Fibroblast of skin of back (primary cell): ENCODE results near the gene MOCOS.

Source experiments
- DNase-seq: peaks from one replicate; pipeline ENCODE4 v3.0.0-alpha.2; 2013

MOCOS gene

GRCh38 chr18:36274083-36274715, 86.9 kb downstream of the MOCOS start:
- no peak for DNase-seq

DNA sequence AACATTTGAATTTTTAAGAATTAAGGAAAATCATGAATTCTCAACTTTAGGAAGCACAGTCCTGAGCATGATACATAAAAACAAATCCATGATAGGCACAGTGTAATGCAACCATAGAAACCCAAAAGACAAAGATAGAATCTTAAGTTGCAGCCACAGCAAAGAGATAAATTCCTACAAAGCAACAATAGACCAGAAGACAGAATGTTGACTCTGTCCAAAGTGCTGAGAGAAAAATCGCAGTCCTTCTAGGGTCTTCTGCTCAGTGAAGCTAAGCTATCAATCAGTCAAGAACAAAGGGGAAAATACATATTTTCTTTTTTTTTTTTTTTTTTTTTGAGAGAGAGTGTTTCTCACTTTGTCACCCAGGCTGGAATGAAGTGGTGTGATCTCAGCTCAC, 88.3 kb downstream of the MOCOS start:
- no peak for DNase-seq

GRCh38 chr18:36279001-36279400, 91.7 kb downstream of the MOCOS start:
- DNase-seq = no peak

- DNase-seq = no peak
Observed at GRCh38 chr18:36281936-36282335, 94.6 kb downstream of the MOCOS start.

GRCh38 chr18:36283448-36283847, 96.2 kb downstream of the MOCOS start:
- no peak for DNase-seq

DNA sequence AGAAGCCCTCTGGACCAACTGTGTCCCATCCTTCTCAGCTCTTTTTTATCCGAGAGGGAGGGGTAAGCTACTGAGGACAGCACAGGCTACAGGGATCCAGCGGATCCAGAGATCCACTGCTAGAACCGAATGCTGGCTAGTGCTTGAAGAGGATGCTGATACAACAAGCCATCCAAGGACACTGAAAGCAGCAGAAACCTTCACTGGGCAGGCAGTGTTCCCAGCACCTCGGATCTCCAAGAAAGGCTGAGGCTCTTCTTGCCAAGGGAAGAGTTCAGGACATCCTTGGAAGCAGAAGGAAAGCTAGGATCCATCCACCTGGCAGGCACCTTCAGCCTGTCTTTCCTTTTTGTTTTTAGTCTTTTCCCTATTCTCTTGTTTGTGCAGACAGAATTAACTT, 97.0 kb downstream of the MOCOS start:
- DNase-seq = no peak

GRCh38 chr18:36284671-36285295, 97.5 kb downstream of the MOCOS start:
- DNase-seq = peak; percentile 63

- no peak for DNase-seq
Observed at GRCh38 chr18:36287653-36288052, 100.4 kb downstream of the MOCOS start.

DNA sequence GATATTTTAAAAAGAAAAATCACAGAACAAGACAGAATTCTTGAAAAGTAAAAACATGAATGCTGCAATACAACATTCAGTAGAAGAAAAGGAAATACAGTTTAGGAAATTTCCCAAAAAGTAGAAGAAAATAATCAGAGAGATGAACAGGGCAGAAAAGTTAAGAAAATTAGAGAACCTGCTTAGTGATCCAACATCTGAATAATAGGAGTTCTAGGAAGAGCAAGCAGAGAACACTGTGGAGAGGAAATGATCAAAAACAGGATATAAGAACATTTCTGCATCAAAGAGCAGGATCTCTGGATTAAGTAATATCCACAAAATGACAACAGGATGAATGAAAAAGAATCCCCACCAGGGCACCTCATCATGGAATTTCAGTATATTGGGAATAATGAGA, 101.4 kb downstream of the MOCOS start:
- no peak for DNase-seq

DNA sequence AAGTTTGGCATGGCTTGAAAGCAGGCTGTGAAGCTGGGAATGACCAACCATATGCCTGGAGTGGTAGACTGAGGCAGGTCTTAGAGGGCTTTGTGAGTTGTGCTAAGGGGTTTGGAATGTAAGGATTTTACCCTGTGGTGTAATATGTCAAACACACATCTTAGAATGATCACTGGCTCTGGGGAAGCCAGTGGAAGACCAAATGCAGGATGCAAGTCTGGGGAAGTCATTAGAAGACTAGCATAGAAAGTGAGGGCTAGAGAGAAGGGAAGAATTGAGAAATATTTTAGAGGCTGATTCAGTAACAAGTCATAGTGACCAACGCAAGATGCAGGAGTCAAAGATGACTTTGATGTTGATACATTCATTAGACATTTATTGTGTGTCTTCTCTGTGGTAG, 106.7 kb downstream of the MOCOS start:
- peak; percentile 27 for DNase-seq

DNA sequence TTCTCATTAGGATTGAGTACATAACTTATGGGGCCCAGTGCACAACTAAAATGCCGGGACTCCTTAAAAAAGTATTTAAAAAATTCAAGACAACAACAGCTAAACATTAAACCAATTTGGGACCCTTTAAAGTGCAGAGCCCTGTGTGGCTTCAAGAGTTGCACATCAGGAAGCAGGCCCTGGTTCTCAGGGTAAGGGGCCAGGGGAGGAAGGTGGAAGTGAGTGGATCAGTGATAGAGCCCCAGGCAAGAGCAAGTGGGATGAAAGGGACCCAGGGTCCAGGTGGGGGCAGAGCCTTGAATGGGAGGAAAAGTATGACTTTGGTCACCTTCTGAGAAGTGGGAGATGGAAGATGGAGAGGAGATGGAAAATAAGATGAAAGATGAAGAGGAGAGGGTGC, 107.9 kb downstream of the MOCOS start:
- DNase-seq = no peak

DNA sequence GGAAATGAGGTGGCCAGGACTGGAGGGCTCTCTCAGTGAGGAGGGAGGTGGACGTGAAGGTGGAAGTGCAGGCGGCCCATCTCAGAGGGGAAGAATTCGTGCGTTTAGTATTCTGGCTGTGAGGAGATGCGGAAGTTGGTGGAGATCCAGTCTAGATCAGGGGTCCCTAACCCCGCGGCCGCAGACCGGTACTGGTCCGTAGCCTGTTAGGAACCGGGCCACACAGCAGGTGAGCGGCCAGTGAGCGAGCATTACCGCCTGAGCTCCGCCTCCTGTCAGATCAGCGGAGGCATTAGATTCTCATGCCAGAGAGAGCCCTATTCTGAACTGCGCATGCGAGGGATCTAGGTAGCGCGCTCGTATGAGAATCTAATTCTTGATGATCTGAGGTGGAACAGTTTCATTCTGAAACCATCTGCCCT, 108.6 kb downstream of the MOCOS start:
- no peak for DNase-seq

- DNase-seq = peak; percentile 73
Observed at GRCh38 chr18:36296650-36297416, 109.5 kb downstream of the MOCOS start.

GRCh38 chr18:36297417-36298125, 110.3 kb downstream of the MOCOS start, which contains the start of gene FHOD3:
FHOD3 (plus strand) TSS chr18:36297713; CDS start chr18:36297836, 123 bp downstream.
- peak; percentile 61 for DNase-seq

GRCh38 chr18:36298126-36298741, 110.9 kb downstream of the MOCOS start:
- no peak for DNase-seq

DNA sequence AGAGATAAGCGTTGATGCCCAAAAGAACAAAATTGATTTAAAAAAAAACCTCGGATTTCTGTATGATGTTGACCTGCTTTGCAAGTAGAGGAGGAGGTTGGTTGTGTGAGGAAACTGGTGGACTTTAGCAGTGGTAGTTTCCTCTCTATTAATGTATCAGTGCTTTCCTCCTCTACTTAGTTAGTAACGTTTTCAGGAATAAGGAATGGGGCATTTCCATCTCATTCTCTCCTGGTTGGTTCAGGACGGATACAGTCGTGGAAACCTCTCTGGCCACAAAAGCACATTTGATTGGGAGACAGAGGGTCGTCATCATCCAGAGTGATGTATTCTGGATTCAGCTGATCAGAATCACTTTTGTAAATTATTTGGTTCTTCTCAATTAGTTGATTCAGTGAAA, 111.7 kb downstream of the MOCOS start:
- no peak for DNase-seq

GRCh38 chr18:36300211-36300610, 112.9 kb downstream of the MOCOS start:
- DNase-seq = no peak

- no peak for DNase-seq
Observed at GRCh38 chr18:36301884-36302283, 114.6 kb downstream of the MOCOS start.

GRCh38 chr18:36302676-36303075, 115.4 kb downstream of the MOCOS start:
- peak; percentile 21 for DNase-seq

GRCh38 chr18:36303211-36303844, 116.0 kb downstream of the MOCOS start:
- DNase-seq = no peak

- DNase-seq = no peak
Observed at GRCh38 chr18:36304723-36305122, 117.4 kb downstream of the MOCOS start.

DNA sequence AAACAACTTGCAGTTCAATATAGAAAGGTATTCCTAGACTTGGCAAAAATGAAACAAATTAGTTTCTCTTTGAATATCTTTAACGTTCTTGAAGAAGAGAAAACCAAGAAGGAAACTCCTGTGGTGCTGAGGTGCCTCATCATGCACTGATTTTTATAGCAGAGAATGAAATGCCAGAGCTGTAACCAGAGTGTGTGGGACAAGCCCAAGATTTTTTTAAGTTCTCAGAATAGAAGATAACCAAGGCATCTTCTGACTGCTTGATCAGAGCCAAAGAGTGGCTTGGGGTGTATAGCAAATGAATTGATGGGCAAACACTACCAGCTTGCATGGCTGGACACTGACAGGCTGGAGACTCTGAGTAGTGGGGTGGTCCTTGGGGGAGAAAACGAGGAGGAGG, 118.1 kb downstream of the MOCOS start:
- no peak for DNase-seq
